NCI-H524 (cell line): ENCODE data around the gene PIGB.
"Not testable (repeated sequence)": the region's sequence is repeated elsewhere in the genome, so short reads cannot be mapped to it uniquely, and the experiment has no call there.

Source experiments
- DNase-seq, 2 experiments: peaks; one replicate each; lab custom pipeline; 2025; lab: John Stamatoyannopoulos, UW

PIGB gene

GRCh38 chr15:55318588-55319494 is at the start of gene PIGB, which contains the start of gene PIGBOS1:
Gene PIGB, plus strand, starts transcription at chr15:55319222. Its CDS starts 29 bp downstream, at chr15:55319251.
Gene PIGBOS1, minus strand, starts transcription at chr15:55319123. Its CDS starts 1,331 bp downstream, at chr15:55317792.
- DNase-seq, result peak; percentile 81 to 85

- DNase-seq, result no peak
Measured at GRCh38 chr15:55270291-55270690, 48.7 kb upstream of the PIGB start.

- DNase-seq, result no peak
Measured at GRCh38 chr15:55276324-55276723, 42.7 kb upstream of the PIGB start.

DNA sequence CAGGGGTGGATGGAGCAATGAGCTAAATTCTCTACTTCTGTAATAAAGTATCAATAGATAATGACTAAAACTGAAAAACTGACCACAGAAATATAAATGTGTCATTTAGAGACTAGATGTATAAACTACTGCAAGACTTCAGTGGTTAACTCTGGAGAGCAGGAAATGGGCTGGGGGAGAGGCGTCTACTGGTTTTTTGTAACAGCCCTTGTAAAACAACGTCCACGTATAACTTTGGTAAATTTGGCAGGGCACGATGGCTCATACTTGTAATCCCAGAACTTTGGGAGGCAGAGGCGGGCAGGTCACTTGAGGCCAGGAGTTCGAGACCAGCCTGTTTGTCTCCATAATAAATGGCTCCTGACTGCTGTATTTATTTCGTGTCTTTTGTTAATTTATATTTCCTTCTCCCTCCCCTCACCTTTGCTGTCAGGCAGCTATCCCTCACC is 41.9 kb upstream of the PIGB start:
- DNase-seq, result no peak

- DNase-seq, result no peak
Measured at GRCh38 chr15:55277715-55278114, 41.3 kb upstream of the PIGB start.

DNA sequence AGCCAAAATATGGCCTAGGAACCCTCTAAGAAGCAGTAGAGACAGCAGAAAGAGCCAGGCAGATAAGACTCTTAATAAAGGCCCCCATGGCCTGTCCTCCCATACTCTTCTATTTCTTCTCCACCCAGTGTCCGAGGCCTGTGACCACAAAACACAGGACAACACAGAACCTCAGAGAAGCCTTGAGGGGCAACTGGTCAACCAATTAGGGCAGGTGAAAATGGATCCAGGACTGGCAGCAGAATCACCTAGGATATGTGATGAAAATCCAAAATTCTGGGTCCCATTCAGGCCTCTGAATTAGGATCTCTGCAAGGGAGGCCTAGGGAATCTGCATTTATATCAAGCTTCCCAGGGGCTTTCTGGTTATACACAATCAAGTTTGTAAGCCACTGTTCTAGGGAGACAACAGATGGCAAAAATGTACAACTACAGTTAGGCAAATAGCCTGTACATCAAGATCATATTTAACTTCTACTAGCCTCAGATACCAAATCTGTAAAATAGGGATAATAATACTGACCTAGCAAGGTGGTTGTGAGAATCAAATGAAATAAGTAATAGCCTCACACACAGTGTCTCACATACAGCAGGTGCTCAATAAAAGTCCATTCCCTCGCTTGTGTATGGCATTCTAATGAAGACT is 39.8 kb upstream of the PIGB start:
- DNase-seq, result no peak

DNA sequence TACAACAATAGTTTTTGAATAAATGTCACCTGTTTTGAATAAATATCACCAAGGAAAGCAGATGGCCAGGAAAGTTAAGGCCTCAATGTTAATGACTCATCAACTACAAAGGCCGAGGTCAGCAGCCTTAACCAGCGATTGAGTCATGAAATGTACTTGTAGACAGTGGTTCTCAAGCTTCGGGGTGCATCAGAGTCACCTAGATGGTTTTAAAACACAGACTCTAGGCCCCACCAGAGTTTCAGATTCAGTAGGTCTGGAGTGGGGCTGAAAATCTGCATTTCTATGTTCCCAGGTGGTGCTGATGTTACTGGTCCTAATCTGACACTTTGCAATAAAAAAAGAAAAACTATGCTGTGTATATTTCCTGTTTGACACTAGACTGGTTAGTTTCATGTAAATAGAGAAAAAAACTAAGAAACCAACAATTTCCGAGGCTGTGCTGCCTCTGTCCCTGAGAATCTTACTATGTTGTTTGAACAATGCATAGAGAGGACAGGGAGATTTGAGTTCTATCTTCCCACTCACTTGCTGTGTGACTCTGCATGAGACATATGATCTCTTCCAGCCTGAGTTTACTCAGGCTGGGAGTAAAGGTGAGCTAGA is 39.2 kb upstream of the PIGB start:
- DNase-seq, result no peak

DNA sequence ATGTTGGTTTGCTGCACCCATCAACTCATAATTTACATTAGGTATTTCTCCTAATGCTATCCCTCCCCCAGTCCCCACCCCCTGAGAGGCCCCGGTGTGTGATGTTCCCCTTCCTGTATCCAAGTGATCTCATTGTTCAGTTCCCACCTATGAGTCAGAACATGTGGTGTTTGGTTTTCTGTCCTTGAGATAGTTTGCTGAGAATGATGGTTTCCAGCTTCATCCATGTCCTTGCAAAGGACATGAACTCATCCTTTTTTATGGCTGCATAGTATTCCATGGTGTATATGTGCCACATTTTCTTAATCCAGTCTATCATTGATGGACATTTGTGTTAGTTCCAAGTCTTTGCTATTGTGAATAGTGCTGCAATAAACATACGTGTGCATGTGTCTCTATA is 38.4 kb upstream of the PIGB start:
- not testable (repeated sequence) for DNase-seq

DNA sequence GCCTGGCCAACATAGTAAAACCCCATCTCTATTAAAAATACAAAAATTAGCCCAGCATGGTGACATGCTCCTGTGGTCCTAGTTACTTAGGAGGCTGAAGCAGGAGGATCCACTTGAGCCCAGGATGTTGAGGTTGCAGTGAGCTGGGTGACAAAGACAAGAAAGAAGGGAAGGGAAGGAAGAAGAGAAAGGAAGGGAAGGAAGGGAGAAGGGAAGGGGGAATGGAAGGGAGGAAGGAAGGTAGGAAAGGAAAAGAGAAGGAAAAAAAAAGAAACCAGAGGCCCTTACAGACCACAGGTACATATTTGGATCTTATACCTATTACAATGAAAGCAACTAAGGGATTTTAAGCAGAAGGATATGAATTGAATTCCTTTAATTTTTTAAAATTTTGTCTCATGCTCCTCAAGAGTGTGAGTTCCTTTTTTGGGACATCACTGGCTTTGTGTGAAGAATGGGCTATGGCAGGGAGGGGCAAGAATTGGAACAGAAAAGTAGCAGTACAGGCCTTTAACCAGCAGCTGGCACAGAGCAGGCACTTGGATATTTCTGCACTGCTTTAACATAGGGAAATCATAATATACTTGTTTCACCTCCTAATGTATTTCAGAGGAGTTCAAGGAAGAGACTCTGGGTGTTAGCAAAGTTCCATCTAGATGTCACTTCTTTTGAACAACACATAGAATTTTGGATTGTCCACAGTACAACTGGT is 37.3 kb upstream of the PIGB start:
- no peak for DNase-seq

- no peak for DNase-seq
Measured at GRCh38 chr15:55282284-55282833, 36.7 kb upstream of the PIGB start.

- no peak for DNase-seq
Measured at GRCh38 chr15:55283379-55284147, 35.5 kb upstream of the PIGB start.

GRCh38 chr15:55284426-55284825 is 34.6 kb upstream of the PIGB start:
- DNase-seq, result no peak

GRCh38 chr15:55286442-55287189 is 32.4 kb upstream of the PIGB start:
- DNase-seq, result not testable (repeated sequence)

GRCh38 chr15:55288006-55288717 is 30.9 kb upstream of the PIGB start:
- no peak for DNase-seq

DNA sequence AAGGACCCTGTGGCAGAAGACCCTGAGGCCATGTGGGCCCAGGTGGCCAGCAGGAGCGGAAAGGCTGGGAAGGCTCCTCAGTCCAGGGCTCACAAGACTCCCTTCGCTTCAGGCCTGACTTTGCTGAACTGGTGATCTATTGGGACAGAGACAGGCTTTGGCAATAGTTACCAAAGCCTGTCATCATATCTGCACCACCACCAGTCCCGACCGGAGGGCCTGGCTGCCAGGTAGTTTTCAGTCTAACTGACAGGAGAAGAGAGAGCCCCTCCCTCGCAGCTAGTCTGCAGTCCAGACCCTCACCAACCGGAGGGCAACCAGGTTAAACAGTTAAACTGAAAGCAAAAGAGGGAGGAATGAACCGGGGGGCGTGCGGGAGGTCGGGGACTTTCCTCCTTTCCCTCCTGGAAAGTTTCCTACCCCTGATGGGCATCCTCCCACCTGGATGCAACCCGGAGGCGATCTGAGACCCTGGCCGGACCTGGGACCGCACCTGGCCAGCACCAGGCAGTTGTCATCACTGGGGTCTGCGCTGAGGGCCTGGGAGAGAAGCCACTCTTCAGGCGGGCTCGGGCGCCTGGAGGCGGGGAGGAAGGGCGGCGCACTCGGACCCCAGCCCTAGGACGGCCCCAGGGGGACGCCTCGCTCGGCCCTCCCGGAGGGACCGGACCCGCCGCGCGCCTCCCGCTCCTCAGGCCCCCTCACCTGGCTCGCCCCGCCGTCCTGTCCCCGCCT is 29.8 kb upstream of the PIGB start:
- peak; percentile 74 to 90 for DNase-seq

DNA sequence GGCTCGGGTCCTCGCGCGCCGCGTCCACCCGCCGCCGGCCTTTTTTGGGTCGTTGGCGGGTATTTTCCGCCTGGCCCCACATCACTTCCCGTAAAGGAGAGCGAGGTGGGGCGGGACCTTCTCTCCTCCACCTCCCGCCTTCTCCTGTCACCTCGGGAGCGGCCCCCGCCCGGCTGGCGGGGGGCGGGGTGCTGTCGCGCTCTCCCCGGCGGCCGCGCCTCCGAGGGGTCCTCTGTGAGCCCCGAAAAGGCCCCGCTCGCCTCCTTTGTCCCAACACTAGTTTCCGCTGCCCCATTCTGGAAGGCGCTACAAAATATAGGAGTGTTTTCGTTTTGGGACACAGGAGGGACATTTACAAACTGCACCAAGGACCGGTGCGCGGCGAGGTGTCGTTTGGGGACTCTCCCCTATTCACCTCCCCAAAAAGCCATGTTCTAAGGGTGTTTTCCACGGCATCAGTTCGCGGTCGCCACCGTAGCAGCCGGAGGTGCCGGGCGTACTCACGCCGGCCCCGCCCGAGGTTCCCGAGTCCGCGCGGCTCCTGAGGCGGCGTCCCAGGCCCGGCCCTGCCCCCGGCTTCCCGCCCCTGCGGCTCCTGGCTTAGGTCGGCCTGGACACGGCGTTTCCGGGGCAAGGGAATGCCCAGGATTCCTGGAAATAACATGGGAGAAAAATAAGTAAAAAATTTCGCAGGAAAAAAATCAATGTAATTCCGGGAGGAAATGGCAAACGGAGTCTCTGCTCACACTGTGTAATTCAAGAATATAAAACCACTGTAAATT is 29.1 kb upstream of the PIGB start, which contains the start of gene RAB27A:
RAB27A (minus strand) TSS at position 68 of the 782 bp plus-strand sequence. CDS start 54,879 bp downstream, outside the sequence.
- peak; percentile 47 to 74 for DNase-seq

- DNase-seq, result peak; percentile 60 to 79
Measured at GRCh38 chr15:55290528-55291057, 28.4 kb upstream of the PIGB start.

GRCh38 chr15:55297315-55297714 is 21.7 kb upstream of the PIGB start:
- no peak for DNase-seq
